HEK293 (cell line): ENCODE data around the gene ZNF503.

Source experiments
- CTCF ChIA-PET: fragments of 350-600 bp; formaldehyde crosslinking; extraction: SDS; loops from one replicate; lab custom pipeline; 2021; ENCODE audit warnings: antibody characterized with exemption; lab: Yijun Ruan, JAX
- POLR2A ChIA-PET: fragments of 300-600 bp; formaldehyde crosslinking; extraction: SDS; loops from one replicate; lab custom pipeline; 2020; ENCODE audit warnings: antibody characterized with exemption, inconsistent platforms; lab: Yijun Ruan, JAX
- H3K27ac ChIP-seq: fragments of 200-500 bp; sonication (Bioruptor generic); 2 replicates; pipeline ENCODE4 v1.5.1; 2014; ENCODE audit warnings: low read depth, low read length, control low read depth, inconsistent platforms; ENCODE audit errors: extremely low read depth
- H3K36me3 ChIP-seq, 2 experiments: fragments of 200-500 bp in 1 of 2; sonication (Bioruptor generic) in 1 of 2; 1 replicate in 1 of 2; 2 replicates in 1 of 2; pipeline ENCODE4 v1.5.1; 2014 to 2017; ENCODE audit warnings: inconsistent platforms in 2 of 2, low read length in 2 of 2; ENCODE audit not compliant: control insufficient read depth in 2 of 2, insufficient read depth in 1 of 2
- H3K4me1 ChIP-seq: fragments of 200-500 bp; sonication (Bioruptor generic); 2 replicates; pipeline ENCODE4 v1.5.1; 2014; ENCODE audit warnings: mild to moderate bottlenecking, low read length, inconsistent platforms; ENCODE audit not compliant: control insufficient read depth, insufficient read depth
- H3K4me3 ChIP-seq: 2 replicates; pipeline ENCODE4 v1.5.1; 2011; ENCODE audit warnings: low read depth, mild to moderate bottlenecking, control low read depth, low read length, moderate library complexity
- H3K9me3 ChIP-seq: fragments of 200-500 bp; sonication (Bioruptor generic); 2 replicates; pipeline ENCODE4 v1.5.1; 2014; ENCODE audit warnings: low read depth, low read length, inconsistent platforms; ENCODE audit not compliant: control insufficient read depth, insufficient read depth
- BCL11A ChIP-seq: fragments of 450-650 bp; formaldehyde crosslinking; IDR thresholded peaks from 2 replicates; pipeline ENCODE4 v1.5.1; 2016; ENCODE audit warnings: low read depth, missing biosample characterization, missing genetic modification characterization
- ELK4 ChIP-seq: IDR thresholded peaks from 2 replicates; pipeline ENCODE4 v1.6.1; 2011; ENCODE audit warnings: mild to moderate bottlenecking, low read depth, low read length, borderline replicate concordance
- GLIS1 ChIP-seq: fragments of 450-650 bp; formaldehyde crosslinking; IDR thresholded peaks from 2 replicates; pipeline ENCODE4 v1.5.1; 2016; ENCODE audit warnings: missing biosample characterization, missing genetic modification characterization
- HIC1 ChIP-seq: fragments of 450-650 bp; formaldehyde crosslinking; IDR thresholded peaks from 2 replicates; pipeline ENCODE4 v1.5.1; 2016; ENCODE audit warnings: missing biosample characterization, missing genetic modification characterization
- PRDM2 ChIP-seq: fragments of 450-650 bp; formaldehyde crosslinking; IDR thresholded peaks from 2 replicates; pipeline ENCODE4 v1.5.1; 2016; ENCODE audit warnings: missing biosample characterization, missing genetic modification characterization, borderline replicate concordance
- REST ChIP-seq: fragments of 450-650 bp; formaldehyde crosslinking; IDR thresholded peaks from 2 replicates; pipeline ENCODE4 v1.5.1; 2016; ENCODE audit warnings: missing biosample characterization, missing genetic modification characterization
- ZBTB48 ChIP-seq: fragments of 450-650 bp; formaldehyde crosslinking; IDR thresholded peaks from 2 replicates; pipeline ENCODE4 v1.5.1; 2016; ENCODE audit warnings: missing biosample characterization, missing genetic modification characterization
- ZNF146 ChIP-seq: fragments of 450-650 bp; formaldehyde crosslinking; IDR thresholded peaks from 2 replicates; pipeline ENCODE4 v1.5.1; 2016; ENCODE audit warnings: missing biosample characterization, missing genetic modification characterization
- ZNF157 ChIP-seq: fragments of 450-650 bp; formaldehyde crosslinking; IDR thresholded peaks from 2 replicates; pipeline ENCODE4 v1.5.1; 2016; ENCODE audit warnings: missing biosample characterization, missing genetic modification characterization
- ZNF169 ChIP-seq: fragments of 450-650 bp; formaldehyde crosslinking; IDR thresholded peaks from 2 replicates; pipeline ENCODE4 v1.5.1; 2016; ENCODE audit warnings: missing biosample characterization, missing genetic modification characterization
- ZNF211 ChIP-seq: fragments of 450-650 bp; formaldehyde crosslinking; IDR thresholded peaks from 2 replicates; pipeline ENCODE4 v1.5.1; 2016; ENCODE audit warnings: low read depth, missing biosample characterization, missing genetic modification characterization
- ZNF335 ChIP-seq: fragments of 450-650 bp; formaldehyde crosslinking; conservative IDR thresholded peaks from 2 replicates; pipeline ENCODE4 v1.5.1; 2016; ENCODE audit warnings: missing biosample characterization, missing genetic modification characterization
- ZNF514 ChIP-seq: fragments of 450-650 bp; formaldehyde crosslinking; IDR thresholded peaks from 2 replicates; pipeline ENCODE4 v1.5.1; 2016; ENCODE audit warnings: missing biosample characterization, missing genetic modification characterization
- ZNF558 ChIP-seq: fragments of 450-650 bp; formaldehyde crosslinking; IDR thresholded peaks from 2 replicates; pipeline ENCODE4 v1.5.1; 2016; ENCODE audit warnings: missing biosample characterization, missing genetic modification characterization
- ZNF600 ChIP-seq: fragments of 450-650 bp; formaldehyde crosslinking; IDR thresholded peaks from 2 replicates; pipeline ENCODE4 v1.5.1; 2016; ENCODE audit warnings: missing biosample characterization, missing genetic modification characterization
- ZNF626 ChIP-seq: fragments of 450-650 bp; sonication (Bioruptor Pico); formaldehyde crosslinking; IDR thresholded peaks from 2 replicates; pipeline ENCODE4 v1.5.1; 2018; ENCODE audit warnings: missing biosample characterization, missing genetic modification characterization, inconsistent platforms
- ZNF658 ChIP-seq: fragments of 450-650 bp; formaldehyde crosslinking; IDR thresholded peaks from 2 replicates; pipeline ENCODE4; 2016; ENCODE audit warnings: missing biosample characterization, missing genetic modification characterization
- ZNF701 ChIP-seq: fragments of 450-650 bp; formaldehyde crosslinking; IDR thresholded peaks from 2 replicates; pipeline ENCODE4 v1.5.1; 2016; ENCODE audit warnings: missing biosample characterization, missing genetic modification characterization
- ZSCAN23 ChIP-seq: fragments of 450-650 bp; formaldehyde crosslinking; IDR thresholded peaks from 2 replicates; pipeline ENCODE4 v1.5.1; 2016; ENCODE audit warnings: missing biosample characterization, missing genetic modification characterization
- ZXDB ChIP-seq: fragments of 450-650 bp; formaldehyde crosslinking; IDR thresholded peaks from 2 replicates; pipeline ENCODE4 v1.5.1; 2016; ENCODE audit warnings: missing biosample characterization, missing genetic modification characterization

The ZNF503 gene

GRCh38 chr10:75407713-75408508, 6.3 kb upstream of the ZNF503 start:
- H3K27ac ChIP-seq: no peak overlapping the region
- no peaks in the 10 kb centered on the region for H3K9me3 ChIP-seq
- no peak for TF ChIP-seq ZNF514 (tag by site-specific recombination)
- no peak for TF ChIP-seq ZNF600 (tag by site-specific recombination)
- no peak for TF ChIP-seq ZNF157 (tag by site-specific recombination)
- TF ChIP-seq ZBTB48: no peak
- TF ChIP-seq ZNF658 (tag by site-specific recombination): no peak
- no peak for TF ChIP-seq PRDM2 (tag by site-specific recombination)
- no peak for TF ChIP-seq BCL11A (tag by site-specific recombination)
- no peak for TF ChIP-seq REST (tag by site-specific recombination)
- TF ChIP-seq ZNF558 (tag by site-specific recombination): no peak
- TF ChIP-seq ZNF211 (tag by site-specific recombination): no peak
- TF ChIP-seq ZXDB (tag by site-specific recombination): no peak
- no peak for TF ChIP-seq ZNF169 (tag by site-specific recombination)
- TF ChIP-seq ZSCAN23: no peak
- TF ChIP-seq GLIS1 (tag by site-specific recombination): no peak
- peaks cover 0 to 17% of the 10 kb centered on the region in 2 experiments; a peak in 1 of 3 replicates for H3K36me3 ChIP-seq
- H3K4me1 ChIP-seq: no peaks in the 10 kb centered on the region
- ChIA-PET CTCF (interaction anchor here (1.2 kb wide), 1 partner anchor 9 kb away, joined by 3 read pairs; no protein-coding TSS in a partner anchor), POLR2A (no interaction called here)
- H3K4me3 ChIP-seq: no peak overlapping the region

GRCh38 chr10:75407224-75407712, 5.7 kb upstream of the ZNF503 start:
- ChIA-PET CTCF (interaction anchor here (1.2 kb wide), 1 partner anchor 10 kb away, joined by 3 read pairs; no protein-coding TSS in a partner anchor), POLR2A (no interaction called here)
- no peak overlapping the region for H3K27ac ChIP-seq
- TF ChIP-seq ZNF146 (tag by site-specific recombination): no peak
- TF ChIP-seq HIC1: no peak
- no peak for TF ChIP-seq ZNF701 (tag by site-specific recombination)
- TF ChIP-seq ZNF335 (tag by site-specific recombination): no peak
- no peak for TF ChIP-seq ELK4
- no peak for TF ChIP-seq ZNF626

More at GRCh38 chr10:75407224-75407712, 5.7 kb upstream of the ZNF503 start:
- Histone ChIP-seq H3K4me3 (no peak overlapping the region), H3K9me3 (no peaks in the 10 kb centered on the region), H3K36me3 (peaks cover 0 to 17% of the 10 kb centered on the region in 2 experiments; a peak in 1 of 3 replicates), H3K4me1 (no peaks in the 10 kb centered on the region)
